H1 (cell line): ENCODE data around the gene FANCD2. TPM values are rescaled to one million over a fixed set of nuclear protein-coding genes. Genes with fewer than 3 reads are reported as not detected.
"Not testable (repeated sequence)": the region's sequence is repeated elsewhere in the genome, so short reads cannot be mapped to it uniquely, and the experiment has no call there.

ENCODE experiments used
- CTCF ChIA-PET: fragments of 300-600 bp; sonication (Branson Sonifier 250); formaldehyde crosslinking; loops from one replicate; lab custom pipeline; 2021; ENCODE audit not compliant: partially characterized antibody; lab: Charles Lee
- POLR2A ChIA-PET: fragments of 300-600 bp; sonication (Branson Sonifier 250); formaldehyde crosslinking; loops from one replicate; lab custom pipeline; 2021; ENCODE audit warnings: inconsistent platforms; ENCODE audit not compliant: partially characterized antibody; lab: Charles Lee
- DNase-seq, 2 experiments: peaks; one replicate each; pipeline versions ENCODE4 v3.0.0 to v3.0.0-alpha.2; 2010 to 2022; ENCODE audit warnings: low spot score in 2 of 2, low read depth in 1 of 2, mixed read lengths in 1 of 2
- FAIRE-seq: peaks from 2 replicates; lab custom pipeline; 2011; peaks lifted over from hg19 to GRCh38; lab: Jason Lieb, UNC
- H2AFZ ChIP-seq: 2 replicates; pipeline ENCODE4 v1.8.1; 2012; ENCODE audit warnings: low read length, inconsistent platforms
- H2AK5ac ChIP-seq: 2 replicates; pipeline ENCODE4 v1.6.1; 2013; ENCODE audit warnings: low read depth, low read length
- H2BK120ac ChIP-seq: replicated peaks from 2 replicates; pipeline ENCODE3; 2013; ENCODE audit warnings: low read depth, low read length, inconsistent platforms
- H2BK12ac ChIP-seq: 2 replicates; pipeline ENCODE4 v1.6.1; 2013; ENCODE audit warnings: low read depth, low read length
- H2BK15ac ChIP-seq: 2 replicates; pipeline ENCODE4 v1.6.1; 2013; ENCODE audit warnings: low read length
- H2BK20ac ChIP-seq: 2 replicates; pipeline ENCODE4 v1.6.1; 2013; ENCODE audit warnings: low read length
- H2BK5ac ChIP-seq: 2 replicates; pipeline ENCODE4 v1.6.1; 2013; ENCODE audit warnings: low read depth, low read length
- H3K14ac ChIP-seq: 2 replicates; pipeline ENCODE4 v1.6.1; 2013; ENCODE audit warnings: inconsistent platforms; ENCODE audit not compliant: insufficient read length
- H3K18ac ChIP-seq: 2 replicates; pipeline ENCODE4 v1.6.1; 2013; ENCODE audit warnings: low read length; ENCODE audit errors: extremely low read depth
- H3K23ac ChIP-seq: 2 replicates; pipeline ENCODE4 v1.6.1; 2013; ENCODE audit warnings: inconsistent platforms; ENCODE audit not compliant: insufficient read length
- H3K23me2 ChIP-seq: 2 replicates; pipeline ENCODE4 v1.6.1; 2013; ENCODE audit warnings: low read depth, low read length
- H3K27ac ChIP-seq: 2 replicates; pipeline ENCODE4 v1.6.1; 2011; ENCODE audit warnings: low read depth, low read length, inconsistent platforms
- H3K27me3 ChIP-seq, 4 experiments: replicated peaks in 1 of 4; 1 replicate in 1 of 4; 2 replicates in 3 of 4; pipeline versions ENCODE4 v1.6.1 to v1.8.1; 2011 to 2013; ENCODE audit warnings: low read length in 3 of 4, mild to moderate bottlenecking in 3 of 4, inconsistent platforms in 2 of 4, mixed read lengths in 2 of 4, moderate library complexity in 1 of 4; ENCODE audit not compliant: control insufficient read depth in 3 of 4, insufficient read depth in 3 of 4; ENCODE audit errors: extremely low read depth in 1 of 4
- H3K36me3 ChIP-seq, 4 experiments: 2 replicates each; pipeline versions ENCODE4 v1.6.1 to v1.8.1; 2011 to 2013; ENCODE audit warnings: mild to moderate bottlenecking in 4 of 4, low read length in 3 of 4, moderate library complexity in 2 of 4, control low read depth in 1 of 4, inconsistent platforms in 1 of 4; ENCODE audit not compliant: insufficient read depth in 4 of 4, control insufficient read depth in 2 of 4
- H3K4ac ChIP-seq: replicated peaks from 2 replicates; pipeline ENCODE3; 2013; ENCODE audit warnings: low read length, low read depth, mixed read lengths, inconsistent platforms; ENCODE audit not compliant: insufficient read length
- H3K4me1 ChIP-seq, 4 experiments: replicated peaks in 1 of 4; 1 replicate in 1 of 4; 2 replicates in 3 of 4; pipeline versions ENCODE4 v1.6.1 to v1.8.1; 2011 to 2013; ENCODE audit warnings: low read length in 3 of 4, inconsistent platforms in 2 of 4, mixed read lengths in 1 of 4; ENCODE audit not compliant: insufficient read depth in 4 of 4, control insufficient read depth in 3 of 4
- H3K4me2 ChIP-seq, 2 experiments: 2 replicates each; pipeline versions ENCODE4 v1.6.1 to v1.8.1; 2011 to 2013; ENCODE audit warnings: low read depth in 2 of 2, low read length in 2 of 2, control low read depth in 1 of 2, inconsistent platforms in 1 of 2, mild to moderate bottlenecking in 1 of 2; ENCODE audit not compliant: insufficient read depth in 1 of 2
- H3K4me3 ChIP-seq, 4 experiments: fragments of 200-600, 300-600 bp in 1 of 4; sonication (generic), shearing (Covaris generic), sonication (Bioruptor Twin) in 1 of 4; 2 replicates each; pipeline versions ENCODE4 v1.5.1 to v1.8.1; 2011 to 2016; ENCODE audit warnings: low read length in 4 of 4, low read depth in 3 of 4, control low read depth in 2 of 4, inconsistent platforms in 2 of 4, mild to moderate bottlenecking in 2 of 4, mixed read lengths in 1 of 4, moderate library complexity in 1 of 4; ENCODE audit not compliant: insufficient read depth in 2 of 4; ENCODE audit errors: extremely low read depth in 1 of 4
- H3K56ac ChIP-seq: replicated peaks from 2 replicates; pipeline ENCODE3; 2013; ENCODE audit warnings: low read depth, mild to moderate bottlenecking, mixed read lengths, low read length, inconsistent platforms; ENCODE audit not compliant: insufficient read length
- H3K79me1 ChIP-seq: 2 replicates; pipeline ENCODE4 v1.6.1; 2013; ENCODE audit warnings: low read depth, low read length, control low read depth
- H3K79me2 ChIP-seq, 2 experiments: 2 replicates each; pipeline versions ENCODE4 v1.6.1 to v1.8.1; 2012 to 2013; ENCODE audit warnings: low read length in 2 of 2, mild to moderate bottlenecking in 2 of 2, inconsistent platforms in 1 of 2; ENCODE audit not compliant: insufficient read depth in 2 of 2, control insufficient read depth in 1 of 2
- H3K9ac ChIP-seq, 4 experiments: replicated peaks in 1 of 4; 1 replicate in 1 of 4; 2 replicates in 3 of 4; pipeline versions ENCODE4 v1.6.1 to v1.8.1; 2011 to 2013; ENCODE audit warnings: low read depth in 3 of 4, low read length in 3 of 4, control low read depth in 2 of 4, mild to moderate bottlenecking in 2 of 4, moderate library complexity in 2 of 4, inconsistent platforms in 1 of 4; ENCODE audit errors: extremely low read depth in 1 of 4
- H3K9me3 ChIP-seq, 2 experiments: 2 replicates each; pipeline versions ENCODE4 v1.6.1 to v1.8.1; 2012 to 2013; ENCODE audit warnings: mild to moderate bottlenecking in 2 of 2, moderate library complexity in 2 of 2, control low read depth in 1 of 2, inconsistent platforms in 1 of 2, low read depth in 1 of 2, low read length in 1 of 2, mixed read lengths in 1 of 2; ENCODE audit not compliant: insufficient read depth in 2 of 2
- H4K20me1 ChIP-seq, 2 experiments: replicated peaks in 1 of 2; 2 replicates each; pipeline versions ENCODE3 to v1.8.1; 2011 to 2013; ENCODE audit warnings: inconsistent platforms in 2 of 2, low read length in 2 of 2, mild to moderate bottlenecking in 1 of 2; ENCODE audit not compliant: insufficient read depth in 2 of 2, control insufficient read depth in 1 of 2
- H4K5ac ChIP-seq: 2 replicates; pipeline ENCODE4 v1.6.1; 2013; ENCODE audit warnings: low read length, low read depth, mixed read lengths, inconsistent platforms; ENCODE audit not compliant: insufficient read length
- H4K8ac ChIP-seq: 2 replicates; pipeline ENCODE4 v1.8.0; 2013; ENCODE audit warnings: mild to moderate bottlenecking, moderate library complexity, low read length, inconsistent platforms; ENCODE audit not compliant: insufficient read depth; ENCODE audit errors: extremely low read depth
- H4K91ac ChIP-seq: replicated peaks from 2 replicates; pipeline ENCODE3; 2013; ENCODE audit warnings: low read length, mixed read lengths, inconsistent platforms; ENCODE audit not compliant: insufficient read length
- WGBS, 2 experiments: shearing (Covaris generic) in 1 of 2; methylation state at CpG; one replicate each; pipeline versions ENCODE4 v1.1.6 to v1.1.7; 2013 to 2015; ENCODE audit warnings: low lambda C conversion rate in 2 of 2, mixed read lengths in 2 of 2, inconsistent platforms in 1 of 2, low coverage in 1 of 2, missing lambda C conversion rate in 1 of 2; ENCODE audit not compliant: insufficient replicate concordance in 2 of 2, insufficient coverage in 1 of 2, insufficient read length in 1 of 2; ENCODE audit errors: extremely low coverage in 1 of 2, missing lambda C conversion rate in 1 of 2; 5-methylcytosine and 5-hydroxymethylcytosine counted together
- polyA plus RNA-seq, 7 experiments: library from polyadenylated mRNA; depleted of rRNA in 3 of 7; stranded (reverse) in 5 of 7; unstranded in 2 of 7; fragments of >200 nt in 5 of 7; fragments of 200-250 nt in 2 of 7; gene quantifications; 1 replicate in 5 of 7; 2 replicates in 1 of 7; 4 replicates in 1 of 7; pipeline versions ENCODE4 v1.2.1 to v1.2.3, GENCODE V29; 2011 to 2013; ENCODE audit warnings: missing spikeins in 2 of 7, mixed read lengths in 2 of 7
- total RNA-seq: library from RNA; stranded (reverse); fragmentation: NEBNext Ultra II Directional; extraction: Animal tissue kit (Norgen Biotek cat#: 25700); gene quantifications from 2 replicates; pipeline ENCODE4 v1.2.1, GENCODE V29; 2021

The FANCD2 gene
- total and polyA plus RNA-seq, 2 of the 8 experiments (the other 6 are each of a cell fraction or from before 2014, with no cell fraction given): 33.1 to 77.8 TPM

- H2BK120ac ChIP-seq, CTCF ChIA-PET, H3K4ac ChIP-seq, H2BK20ac ChIP-seq, H3K79me1 ChIP-seq, H2AFZ ChIP-seq, H3K23ac ChIP-seq, H3K4me1 ChIP-seq, H3K56ac ChIP-seq, H3K23me2 ChIP-seq, H3K9me3 ChIP-seq, H3K18ac ChIP-seq, H2BK15ac ChIP-seq, H2BK5ac ChIP-seq, H3K9ac ChIP-seq, FAIRE-seq, H4K5ac ChIP-seq, H3K27me3 ChIP-seq, H3K36me3 ChIP-seq, H2AK5ac ChIP-seq, H2BK12ac ChIP-seq, H4K8ac ChIP-seq, H4K91ac ChIP-seq, H3K14ac ChIP-seq, H3K27ac ChIP-seq, H3K79me2 ChIP-seq: not testable (repeated sequence)
- 77% methylated on average over 4 of the region's 4 CpGs; no CpG with 5 or more reads in 1 of the 2 experiments for WGBS, 2 experiments
- Histone ChIP-seq H3K4me2 (peak overlapping the region; percentile 62 to 71; a peak in 3 of 4 replicates), H3K4me3 (peak overlapping the region in 1 of 4 experiments; percentile 48; a peak in 2 of 8 replicates), H4K20me1 (peaks cover 19 to 32% of the 10 kb centered on the region in 2 experiments)
- POLR2A ChIA-PET: interaction anchor here (0.6 to 5.0 kb wide), 11 partner anchors 8 to 436 kb away, joined by 3 to 35 read pairs (median 3); partner anchors contain the start of genes EMC3 and PRRT3
- DNase-seq: peak in 1 of 2 experiments; percentile 51
These were observed 18.0 kb upstream of the FANCD2 start for GRCh38 chr3:10008216-10008587.
